Stimulated activated CD4-positive, alpha-beta T cell treated with anti-CD3 and anti-CD28 coated beads, Interleukin-4, amount 100 ng/mL, for 4 hours (primary cell): Measurements from ENCODE around the gene GLCCI1.

Experiments used
- DNase-seq, 2 experiments: peaks; one replicate each; pipeline ENCODE4 v3.0.0-alpha.2; 2020

The GLCCI1 gene

GRCh38 chr7:8105449-8106095, 137.0 kb downstream of the GLCCI1 start:
- no peak for DNase-seq

GRCh38 chr7:8109196-8110022, 140.8 kb downstream of the GLCCI1 start:
- no peak for DNase-seq

GRCh38 chr7:8111282-8111960, 142.8 kb downstream of the GLCCI1 start:
- no peak for DNase-seq

- DNase-seq, result no peak
Observed at GRCh38 chr7:8112685-8113084, 144.1 kb downstream of the GLCCI1 start.

GRCh38 chr7:8113184-8113583, 144.6 kb downstream of the GLCCI1 start:
- no peak for DNase-seq

- no peak for DNase-seq
Observed at GRCh38 chr7:8114175-8114574, 145.6 kb downstream of the GLCCI1 start.

GRCh38 chr7:8115547-8116402, 147.2 kb downstream of the GLCCI1 start:
- DNase-seq, result no peak

- no peak for DNase-seq
Observed at GRCh38 chr7:8117195-8117594, 148.6 kb downstream of the GLCCI1 start.

GRCh38 chr7:8119262-8119661, 150.7 kb downstream of the GLCCI1 start:
- no peak for DNase-seq

GRCh38 chr7:8120390-8121058, 151.9 kb downstream of the GLCCI1 start:
- no peak for DNase-seq

GRCh38 chr7:8121243-8121642, 152.6 kb downstream of the GLCCI1 start:
- no peak for DNase-seq

GRCh38 chr7:8125680-8126444, 157.3 kb downstream of the GLCCI1 start:
- peak; percentile 52 to 68 for DNase-seq

GRCh38 chr7:8126601-8127167, 158.1 kb downstream of the GLCCI1 start:
- no peak for DNase-seq

- no peak for DNase-seq
Observed at GRCh38 chr7:8128449-8129317, 160.1 kb downstream of the GLCCI1 start.

- no peak for DNase-seq
Observed at GRCh38 chr7:8129318-8129659, 160.7 kb downstream of the GLCCI1 start.

- DNase-seq, result no peak
Observed at GRCh38 chr7:8130663-8131062, 162.1 kb downstream of the GLCCI1 start.

GRCh38 chr7:8131694-8132605, 163.4 kb downstream of the GLCCI1 start:
- no peak for DNase-seq

- no peak for DNase-seq
Observed at GRCh38 chr7:8133188-8133848, 164.7 kb downstream of the GLCCI1 start.
